Keratinocyte (primary cell): ENCODE measurements around the gene SLC3A2. TPM values are rescaled to one million over a fixed set of nuclear protein-coding genes. Genes with fewer than 3 reads are reported as not detected.

ENCODE experiments used
- DNase-seq: peaks from one replicate; pipeline ENCODE4 v3.0.0-alpha.2; 2011; ENCODE audit warnings: low read depth, missing footprints, low spot score
- FAIRE-seq: peaks from 2 replicates; lab custom pipeline; 2011; peaks lifted over from hg19 to GRCh38; lab: Jason Lieb, UNC
- H2AFZ ChIP-seq: 2 replicates; pipeline ENCODE4 v1.6.0; 2012; ENCODE audit warnings: low read length, control low read depth, inconsistent platforms; ENCODE audit not compliant: control insufficient read depth
- H3K27ac ChIP-seq: 2 replicates; pipeline ENCODE4 v1.5.1; 2011; ENCODE audit warnings: low read length; ENCODE audit not compliant: control insufficient read depth, insufficient read depth
- H3K27me3 ChIP-seq: 3 replicates; pipeline ENCODE4 v1.6.0; 2011; ENCODE audit warnings: low read length; ENCODE audit not compliant: control insufficient read depth, insufficient read depth; ENCODE audit errors: extremely low read depth
- H3K36me3 ChIP-seq, 2 experiments: 2 replicates in 1 of 2; 3 replicates in 1 of 2; pipeline ENCODE4 v1.5.1; 2011; ENCODE audit warnings: low read length in 2 of 2, mild to moderate bottlenecking in 1 of 2; ENCODE audit not compliant: control insufficient read depth in 2 of 2, insufficient read depth in 2 of 2; ENCODE audit errors: extremely low read depth in 1 of 2
- H3K4me1 ChIP-seq: 3 replicates; pipeline ENCODE4 v1.5.1; 2011; ENCODE audit warnings: low read length; ENCODE audit not compliant: control insufficient read depth, insufficient read depth; ENCODE audit errors: extremely low read depth
- H3K4me2 ChIP-seq: 3 replicates; pipeline ENCODE4 v1.6.0; 2011; ENCODE audit warnings: low read depth, low read length; ENCODE audit not compliant: control insufficient read depth, insufficient read depth; ENCODE audit errors: extremely low read depth
- H3K4me3 ChIP-seq, 3 experiments: fragments of 200-600 bp in 1 of 3; sonication (generic) in 1 of 3; 2 replicates in 2 of 3; 3 replicates in 1 of 3; pipeline ENCODE4 v1.5.1; 2011 to 2016; ENCODE audit warnings: low read length in 3 of 3, mild to moderate bottlenecking in 3 of 3, control low read depth in 2 of 3, inconsistent platforms in 1 of 3, low read depth in 1 of 3, mixed read lengths in 1 of 3, mixed run types in 1 of 3, moderate library complexity in 1 of 3; ENCODE audit not compliant: control insufficient read depth in 2 of 3, insufficient read depth in 2 of 3; ENCODE audit errors: extremely low read depth in 1 of 3
- H3K79me2 ChIP-seq: 2 replicates; pipeline ENCODE4 v1.6.0; 2012; ENCODE audit warnings: low read length; ENCODE audit not compliant: control insufficient read depth, insufficient read depth
- H3K9ac ChIP-seq: 3 replicates; pipeline ENCODE4 v1.6.0; 2011; ENCODE audit warnings: low read length; ENCODE audit not compliant: control insufficient read depth, insufficient read depth; ENCODE audit errors: extremely low read depth
- H3K9me1 ChIP-seq: 3 replicates; pipeline ENCODE4 v1.6.0; 2011; ENCODE audit warnings: low read length; ENCODE audit not compliant: control insufficient read depth, insufficient read depth; ENCODE audit errors: extremely low read depth
- H3K9me3 ChIP-seq: 2 replicates; pipeline ENCODE4 v1.5.1; 2012; ENCODE audit warnings: low read depth, low read length; ENCODE audit not compliant: control insufficient read depth
- H4K20me1 ChIP-seq: 3 replicates; pipeline ENCODE4 v1.6.0; 2011; ENCODE audit warnings: low read length; ENCODE audit not compliant: control insufficient read depth, insufficient read depth; ENCODE audit errors: extremely low read depth
- CTCF ChIP-seq, 3 experiments: IDR thresholded peaks in 1 of 3; conservative IDR thresholded peaks in 1 of 3; optimal IDR thresholded peaks in 1 of 3; 2 replicates in 2 of 3; 3 replicates in 1 of 3; pipeline versions ENCODE3 to v1.5.1; 2011; ENCODE audit warnings: low read length in 3 of 3, mild to moderate bottlenecking in 3 of 3, moderate library complexity in 2 of 3, control low read depth in 1 of 3, inconsistent platforms in 1 of 3; ENCODE audit not compliant: insufficient read depth in 2 of 3; ENCODE audit errors: extremely low read depth in 1 of 3
- EZH2 ChIP-seq: IDR thresholded peaks from one replicate; pipeline ENCODE4 v1.6.1; 2012; ENCODE audit warnings: inconsistent platforms, mild to moderate bottlenecking, low read length, moderate library complexity
- dilution Hi-C: fragments of 300-500 bp; cut with MboI; formaldehyde crosslinking; loops from one replicate; pipeline ENCODE4 v1.7.0; 2020; ENCODE audit warnings: low sequenced_read_pairs; ENCODE audit not compliant: extremely low pct_ligation_motif_present
- polyA plus RNA-seq, 5 experiments: library from polyadenylated mRNA; depleted of rRNA in 3 of 5; stranded (reverse) in 3 of 5; stranded (forward) in 1 of 5; unstranded in 1 of 5; fragments of >200 nt; gene quantifications; 1 replicate in 1 of 5; 2 replicates in 3 of 5; 3 replicates in 1 of 5; pipeline versions ENCODE4 v1.2.1 to v1.2.3, GENCODE V29; 2011 to 2012; ENCODE audit warnings: missing spikeins in 2 of 5, low read depth in 1 of 5, low replicate concordance in 1 of 5

SLC3A2 gene
- polyA plus RNA-seq, 1 donor (not counting 4 experiments of a cell fraction or from before 2014, with no cell fraction given), result 469 TPM

DNA sequence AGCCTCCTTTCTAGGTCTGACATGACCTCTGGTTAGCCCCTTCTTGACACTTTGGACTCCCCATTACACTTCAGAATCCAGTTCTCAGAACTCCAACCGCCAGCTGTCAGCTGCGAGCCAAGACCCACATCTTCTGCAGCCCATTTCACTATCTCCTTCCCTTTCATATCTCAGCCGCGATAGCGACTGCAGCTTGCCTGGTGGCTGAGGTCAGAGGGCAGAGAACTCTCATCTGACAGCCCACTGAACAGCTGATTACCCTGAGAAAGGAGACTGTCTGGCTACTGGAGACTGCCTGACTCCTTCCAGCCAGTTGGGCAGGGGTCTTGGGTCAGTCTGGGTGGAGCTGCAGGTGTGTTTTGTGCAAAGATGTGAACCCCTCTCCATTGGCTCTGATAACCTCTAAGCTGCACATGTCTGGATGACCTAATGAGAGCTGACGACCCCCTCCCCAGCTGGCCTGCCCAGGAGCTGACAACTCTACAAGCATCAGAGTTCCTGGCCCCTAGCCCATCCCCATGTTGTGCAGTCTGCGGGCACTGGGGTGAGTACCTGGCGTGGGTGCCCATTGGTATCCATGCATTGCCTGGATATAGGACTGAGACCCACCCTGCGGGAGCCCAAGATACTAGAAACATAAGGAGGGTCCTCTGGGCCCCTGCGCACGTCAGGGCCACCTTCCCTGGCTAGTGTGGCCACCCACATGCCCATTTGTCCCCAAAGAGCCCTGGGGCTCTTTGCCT is 39.4 kb downstream of the SLC3A2 start:
- Histone ChIP-seq H3K79me2 (no peaks in the 10 kb centered on the region), H3K9me3 (no peaks in the 10 kb centered on the region), H3K36me3 (no peaks in the 10 kb centered on the region), H3K4me1 (peaks cover 18% of the 10 kb centered on the region), H3K27ac (no peak overlapping the region), H3K4me3 (no peak overlapping the region), H2AFZ (no peak overlapping the region), H3K9me1 (no peaks in the 10 kb centered on the region), H4K20me1 (no peaks in the 10 kb centered on the region), H3K4me2 (no peak overlapping the region), H3K9ac (no peak overlapping the region), H3K27me3 (peaks cover 49% of the 10 kb centered on the region)
- TF ChIP-seq EZH2, result no peak
- no peak for TF ChIP-seq CTCF (optimal IDR thresholded peaks at IDR 0.05 in 1 of 3, IDR thresholded peaks at IDR 0.05 in 1 of 3, conservative IDR thresholded peaks at IDR 0.05 in 1 of 3; ENCODE audit: extremely low read depth in 1 of 3, insufficient read depth in 2 of 3, low read length in 3 of 3)
- DNase-seq, result no peak
- dilution Hi-C loops, result no loop called here
- FAIRE-seq, result no peak

DNA sequence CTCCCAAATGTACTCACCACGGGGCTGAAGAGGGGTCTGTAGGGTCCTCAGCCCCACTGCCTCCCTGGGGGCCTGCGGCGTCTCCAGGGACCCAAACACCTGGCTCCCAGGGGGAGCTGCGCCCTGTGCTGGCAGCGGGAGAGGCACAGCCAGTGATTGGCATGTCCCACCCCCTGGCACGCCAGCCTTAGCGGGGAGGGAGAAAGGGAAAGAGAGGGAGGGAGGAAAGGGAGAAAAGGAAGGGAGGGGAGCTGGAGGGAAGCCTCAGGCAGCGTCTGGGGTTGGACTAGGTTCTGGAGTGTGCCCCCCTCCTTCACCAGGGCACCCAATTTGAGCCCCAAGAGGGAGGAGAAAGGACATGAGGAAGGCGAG is 40.5 kb downstream of the SLC3A2 start, which contains the start of gene CHRM1:
Gene CHRM1, minus strand, starts transcription at position 163 of the 372 bp plus-strand sequence. CDS start 10,263 bp downstream, outside the sequence.
- peak within 1 kb of the TSS; percentile 15 for H3K9ac ChIP-seq
- no peaks in the 10 kb centered on the region for H3K36me3 ChIP-seq
- no peaks in the 10 kb centered on the region for H3K9me3 ChIP-seq
- peaks cover 60% of the 10 kb centered on the region for H3K27me3 ChIP-seq
- TF ChIP-seq CTCF (optimal IDR thresholded peaks at IDR 0.05 in 1 of 3, IDR thresholded peaks at IDR 0.05 in 1 of 3, conservative IDR thresholded peaks at IDR 0.05 in 1 of 3; ENCODE audit: extremely low read depth in 1 of 3, insufficient read depth in 2 of 3, low read length in 3 of 3), result no peak
- TF ChIP-seq EZH2, result no peak
- H3K27ac ChIP-seq, result no peak within 1 kb of the TSS
- H3K4me2 ChIP-seq, result peak within 1 kb of the TSS; percentile 70
- peaks cover 18% of the 10 kb centered on the region for H3K4me1 ChIP-seq
- H3K79me2 ChIP-seq, result no peaks in the 10 kb centered on the region
- FAIRE-seq (no peak), DNase-seq (no peak)
- dilution Hi-C loops, result no loop called here
- H3K9me1 ChIP-seq, result no peaks in the 10 kb centered on the region
- H2AFZ ChIP-seq, result peak within 1 kb of the TSS; percentile 36
- H4K20me1 ChIP-seq, result no peaks in the 10 kb centered on the region
- H3K4me3 ChIP-seq, result no peak within 1 kb of the TSS
